KG1 (cell line): Measurements from ENCODE around the gene TMEM132D.

Source experiments
- DNase-seq: peaks from one replicate; lab custom pipeline; 2025; lab: John Stamatoyannopoulos, UW

Gene TMEM132D

GRCh38 chr12:129339336-129339735 is 564.5 kb downstream of the TMEM132D start:
- no peak for DNase-seq

GRCh38 chr12:129337413-129337812 is 566.4 kb downstream of the TMEM132D start:
- DNase-seq, result no peak

GRCh38 chr12:129335773-129336172 is 568.1 kb downstream of the TMEM132D start:
- no peak for DNase-seq

- DNase-seq, result no peak
Measured at GRCh38 chr12:129332286-129332685, 571.5 kb downstream of the TMEM132D start.

GRCh38 chr12:129331356-129332085 is 572.3 kb downstream of the TMEM132D start:
- DNase-seq, result no peak

- DNase-seq, result no peak
Measured at GRCh38 chr12:129328235-129328634, 575.6 kb downstream of the TMEM132D start.

- no peak for DNase-seq
Measured at GRCh38 chr12:129325566-129325965, 578.3 kb downstream of the TMEM132D start.

GRCh38 chr12:129312048-129312447 is 591.8 kb downstream of the TMEM132D start:
- DNase-seq, result no peak

GRCh38 chr12:129310346-129310745 is 593.5 kb downstream of the TMEM132D start:
- no peak for DNase-seq

GRCh38 chr12:129305851-129306250 is 598.0 kb downstream of the TMEM132D start:
- DNase-seq, result no peak

GRCh38 chr12:129304529-129304928 is 599.3 kb downstream of the TMEM132D start:
- no peak for DNase-seq

- no peak for DNase-seq
Measured at GRCh38 chr12:129300011-129300410, 603.8 kb downstream of the TMEM132D start.

- no peak for DNase-seq
Measured at GRCh38 chr12:129298921-129299320, 604.9 kb downstream of the TMEM132D start.

- no peak for DNase-seq
Measured at GRCh38 chr12:129296671-129297070, 607.2 kb downstream of the TMEM132D start.

GRCh38 chr12:129294868-129295267 is 609.0 kb downstream of the TMEM132D start:
- DNase-seq, result no peak

- no peak for DNase-seq
Measured at GRCh38 chr12:129279771-129280170, 624.1 kb downstream of the TMEM132D start.

GRCh38 chr12:129276361-129277060 is 627.3 kb downstream of the TMEM132D start:
- DNase-seq, result no peak

GRCh38 chr12:129269756-129270495 is 633.9 kb downstream of the TMEM132D start:
- DNase-seq, result no peak

GRCh38 chr12:129258781-129259318 is 645.0 kb downstream of the TMEM132D start:
- DNase-seq, result no peak

- no peak for DNase-seq
Measured at GRCh38 chr12:129257524-129257923, 646.3 kb downstream of the TMEM132D start.

- no peak for DNase-seq
Measured at GRCh38 chr12:129246630-129247029, 657.2 kb downstream of the TMEM132D start.

GRCh38 chr12:129245769-129246168 is 658.1 kb downstream of the TMEM132D start:
- DNase-seq, result no peak

- DNase-seq, result no peak
Measured at GRCh38 chr12:129241852-129242251, 662.0 kb downstream of the TMEM132D start.
